SKM-1 (cell line): ENCODE results near the gene THEM4.
"Not testable (repeated sequence)": the region's sequence is repeated elsewhere in the genome, so short reads cannot be mapped to it uniquely, and the experiment has no call there.

ENCODE experiments used
- DNase-seq: peaks from one replicate; lab custom pipeline; 2025; ENCODE audit not compliant: unreplicated experiment; lab: John Stamatoyannopoulos, UW

Gene THEM4

DNA sequence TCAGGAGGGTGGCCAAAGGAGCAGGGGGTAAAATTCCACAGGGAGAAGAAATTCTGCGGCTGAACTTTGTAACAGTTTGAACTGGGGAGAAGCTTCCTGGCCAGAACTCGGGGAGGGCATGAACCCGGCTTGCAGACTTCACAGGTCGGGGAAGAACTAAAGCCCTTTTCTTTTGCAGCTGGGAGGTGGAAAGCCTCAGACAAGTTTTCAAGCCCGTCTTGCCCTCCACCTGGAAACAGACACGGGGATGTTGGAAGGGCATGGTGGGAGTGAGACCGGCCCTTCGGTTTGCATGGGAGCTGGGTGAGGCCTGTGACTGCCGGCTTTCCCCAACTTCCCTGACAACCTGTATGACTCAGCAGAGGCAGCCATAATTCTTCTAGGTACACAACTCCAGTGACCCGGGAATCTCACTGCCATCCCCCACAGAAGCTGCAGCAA is 11.3 kb downstream of the THEM4 start:
- DNase-seq: no peak

DNA sequence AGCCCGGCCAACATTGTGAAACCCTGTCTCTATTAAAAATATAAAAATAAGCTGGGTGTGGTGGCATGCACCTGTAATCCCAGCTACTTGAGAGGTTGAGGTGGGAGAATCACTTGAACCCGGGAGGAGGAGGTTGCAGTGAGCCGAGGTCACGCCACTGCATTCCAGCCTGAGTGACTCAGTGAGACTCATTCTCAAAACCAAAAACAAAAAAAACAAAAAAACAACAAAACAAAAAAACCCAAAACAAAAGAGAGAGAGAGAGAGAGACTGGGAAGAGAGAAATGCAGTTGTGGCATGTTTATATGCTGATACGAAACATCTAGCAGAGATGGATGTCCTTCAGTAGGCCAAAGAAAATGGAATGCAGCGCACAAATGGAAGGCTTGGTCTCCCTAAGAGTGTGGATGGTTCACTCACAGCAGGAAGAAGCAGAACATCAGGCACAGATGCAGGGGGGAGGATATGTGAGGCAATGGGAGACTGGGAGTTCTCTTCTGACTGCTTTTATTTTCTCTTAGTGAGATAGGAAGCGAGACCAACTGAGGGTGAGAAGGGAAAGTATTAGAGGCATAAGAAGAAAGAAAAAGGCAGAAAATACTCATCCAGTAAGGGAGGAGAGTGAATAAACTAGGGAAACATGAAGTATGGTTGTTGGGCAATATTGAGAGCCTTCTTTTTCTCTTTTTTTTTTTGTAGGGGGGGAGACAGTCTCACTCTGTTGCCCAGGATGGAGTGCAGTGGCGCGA is 16.0 kb downstream of the THEM4 start:
- DNase-seq: no peak

DNA sequence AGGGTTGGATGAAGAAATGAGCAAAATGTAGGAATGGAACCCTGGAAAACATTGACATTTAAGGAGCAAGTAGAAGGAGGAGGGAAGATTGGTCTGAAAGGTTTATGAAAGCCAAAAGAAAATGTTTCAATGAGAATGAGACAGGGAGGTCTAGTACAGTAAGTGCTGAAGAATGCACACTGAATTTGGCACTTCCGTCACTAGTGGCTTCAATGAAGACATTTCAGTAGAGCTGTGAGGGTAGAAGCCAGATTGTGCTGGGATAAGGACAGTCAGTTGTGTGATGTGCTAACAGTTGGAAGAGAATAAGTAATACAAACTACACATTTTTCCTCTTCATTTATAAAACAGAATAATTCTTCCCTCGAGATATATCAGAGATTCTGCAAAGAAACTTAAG is 17.1 kb downstream of the THEM4 start:
- no peak for DNase-seq

DNA sequence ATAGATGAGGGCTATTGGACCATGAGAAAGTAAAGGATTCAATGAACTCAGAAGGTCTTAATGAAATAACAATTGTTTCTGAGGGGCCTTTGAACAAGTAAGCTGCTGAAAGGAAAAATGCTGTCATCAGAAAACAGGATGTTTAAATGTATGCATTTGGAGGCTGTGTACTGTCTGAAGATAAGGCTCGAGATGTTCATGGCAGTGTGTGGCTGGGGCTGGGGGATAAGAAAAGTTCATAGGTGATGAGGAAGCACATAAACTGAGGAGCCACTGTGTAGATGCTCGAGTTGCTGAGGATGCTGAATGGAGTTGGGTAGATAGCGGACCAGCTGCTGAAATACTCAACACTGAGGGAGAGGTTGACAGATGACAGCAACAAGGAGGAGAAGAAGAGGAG is 17.8 kb downstream of the THEM4 start:
- DNase-seq: no peak

DNA sequence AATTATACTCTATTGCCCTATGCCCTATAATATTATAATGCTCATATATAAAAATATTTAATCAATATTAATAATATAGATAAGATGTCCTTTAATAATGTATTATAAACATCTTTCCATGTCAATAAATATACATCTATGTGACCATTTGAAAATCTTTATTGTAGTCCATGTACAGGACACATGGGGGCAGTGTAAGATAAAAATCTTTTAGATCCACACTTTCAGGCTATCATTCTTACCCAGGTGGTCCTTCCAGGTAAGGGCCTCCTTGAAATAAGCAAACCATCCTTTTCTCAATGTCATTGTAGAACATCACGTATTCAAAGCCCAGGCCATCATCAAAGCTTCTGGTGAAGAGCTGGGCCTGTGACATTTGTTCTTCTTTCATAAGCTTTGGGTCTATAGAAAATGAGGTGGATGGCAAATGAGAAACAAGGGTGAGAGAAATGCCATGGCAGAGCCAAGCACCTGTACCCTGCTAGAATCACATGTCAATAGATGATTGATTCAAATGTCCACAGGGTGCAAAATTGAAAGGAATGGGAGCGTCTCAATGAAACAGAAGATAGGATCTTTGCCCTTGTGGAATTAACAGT is 20.2 kb downstream of the THEM4 start:
- DNase-seq: no peak

DNA sequence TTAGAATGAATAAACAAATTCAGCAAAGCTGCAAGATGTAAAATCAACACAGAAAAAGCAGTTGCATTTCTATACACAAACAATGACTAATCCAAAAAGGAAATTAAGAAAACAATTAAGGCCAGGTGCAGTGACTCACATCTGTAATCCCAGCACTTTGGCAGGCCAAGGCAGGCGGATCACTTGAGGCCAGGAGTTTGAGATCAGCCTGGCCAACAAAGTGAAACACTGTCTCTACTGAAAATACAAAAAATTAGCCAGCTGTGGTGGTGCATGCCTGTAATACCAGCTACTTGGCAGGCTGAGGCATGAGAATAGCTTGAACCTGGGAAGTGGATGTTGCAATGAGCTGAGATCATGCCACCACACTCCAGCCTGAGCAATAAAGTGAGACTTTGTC is 22.3 kb downstream of the THEM4 start:
- DNase-seq: no peak

DNA sequence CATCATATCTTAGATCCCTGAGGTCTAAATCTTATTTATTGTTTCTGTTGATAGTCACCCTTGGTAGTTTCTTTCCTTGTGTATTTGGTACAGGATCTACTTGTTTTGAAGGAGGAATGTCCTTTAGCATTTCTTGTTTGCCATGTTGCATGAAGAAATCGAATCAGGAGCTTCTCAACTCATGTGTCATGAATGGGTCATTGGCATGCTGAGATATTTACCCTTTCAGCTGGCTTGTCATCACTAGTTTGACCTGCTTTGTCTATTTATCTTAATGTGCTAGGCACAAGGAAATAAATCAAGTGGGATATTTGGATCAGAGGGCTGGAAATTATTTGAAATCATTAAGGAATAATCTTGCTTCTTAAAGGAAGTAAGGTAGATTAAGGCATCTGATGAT is 23.8 kb downstream of the THEM4 start:
- no peak for DNase-seq

DNA sequence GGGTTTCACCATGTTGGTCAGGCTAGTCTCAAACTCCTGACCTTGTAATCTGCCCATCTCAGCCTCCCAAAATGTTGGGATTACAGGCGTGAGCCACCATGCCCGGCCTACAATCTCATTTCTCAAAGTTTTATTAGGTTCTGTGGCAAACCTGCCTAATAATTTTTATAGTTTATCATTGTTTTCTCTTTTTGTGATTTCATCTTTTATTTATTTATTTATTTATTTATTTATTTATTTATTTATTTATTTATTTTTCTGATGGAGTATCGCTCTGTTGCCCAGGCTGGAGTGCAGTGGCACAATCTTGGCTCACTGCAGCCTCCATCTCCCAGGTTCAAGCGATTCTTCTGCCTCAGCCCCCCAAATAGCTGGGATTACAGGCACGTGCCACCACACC is 24.4 kb downstream of the THEM4 start:
- DNase-seq: not testable (repeated sequence)

DNA sequence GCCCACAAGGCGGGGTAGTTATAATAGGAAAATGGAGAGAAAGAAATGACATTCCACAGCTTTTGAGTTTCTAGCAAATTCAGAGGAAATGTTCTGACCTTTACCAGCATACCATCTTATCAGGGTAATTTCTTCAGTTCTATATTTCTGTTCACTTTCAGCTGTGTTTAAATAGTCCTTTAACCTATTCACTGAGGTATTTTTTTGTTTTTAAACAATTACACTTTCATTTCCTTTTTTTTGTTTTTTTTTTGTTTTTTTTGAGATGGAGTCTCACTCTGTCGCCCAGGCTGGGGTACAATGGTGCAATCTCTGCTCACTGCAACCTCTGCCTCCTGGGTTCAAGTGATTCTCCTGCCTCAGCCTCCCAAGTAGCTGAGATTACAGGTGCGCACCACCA is 24.9 kb downstream of the THEM4 start:
- not testable (repeated sequence) for DNase-seq

DNA sequence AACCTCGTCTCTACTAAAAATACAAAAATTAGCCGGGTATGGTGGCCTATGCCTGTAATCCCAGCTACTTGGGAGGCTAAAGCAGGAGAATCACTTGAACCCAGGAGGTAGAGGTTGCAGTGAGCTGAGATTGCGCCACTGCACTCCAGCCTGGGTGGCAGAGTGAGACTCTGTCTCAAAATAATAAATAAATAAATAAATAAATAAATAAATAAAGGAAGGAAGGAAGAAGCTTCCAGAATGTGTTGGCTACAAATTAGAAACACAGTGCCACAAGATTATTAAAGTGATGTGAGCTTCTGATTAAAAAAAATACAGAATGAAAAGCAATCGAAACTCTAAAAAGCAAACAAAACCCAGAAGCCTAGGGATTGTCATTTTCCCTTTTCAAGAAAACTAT is 25.4 kb downstream of the THEM4 start:
- not testable (repeated sequence) for DNase-seq

DNA sequence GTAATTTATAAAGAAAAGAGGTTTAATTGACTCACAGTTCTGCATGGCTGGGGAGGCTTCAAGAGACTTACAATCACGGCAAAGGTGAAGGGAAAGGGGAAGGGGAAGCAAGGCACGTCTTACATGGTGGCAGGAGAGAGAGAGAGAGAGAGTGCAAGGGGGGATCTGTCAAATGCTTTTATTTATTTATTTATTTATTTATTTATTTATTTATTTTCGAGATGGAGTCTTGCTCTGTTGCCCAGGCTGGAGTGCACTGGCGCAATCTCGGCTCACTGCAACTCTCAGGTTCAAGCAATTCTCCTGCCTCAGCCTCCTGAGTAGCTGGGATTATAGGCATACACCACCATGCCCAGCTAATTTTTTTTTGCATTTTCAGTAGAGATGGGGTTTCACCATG is 26.4 kb downstream of the THEM4 start:
- not testable (repeated sequence) for DNase-seq

DNA sequence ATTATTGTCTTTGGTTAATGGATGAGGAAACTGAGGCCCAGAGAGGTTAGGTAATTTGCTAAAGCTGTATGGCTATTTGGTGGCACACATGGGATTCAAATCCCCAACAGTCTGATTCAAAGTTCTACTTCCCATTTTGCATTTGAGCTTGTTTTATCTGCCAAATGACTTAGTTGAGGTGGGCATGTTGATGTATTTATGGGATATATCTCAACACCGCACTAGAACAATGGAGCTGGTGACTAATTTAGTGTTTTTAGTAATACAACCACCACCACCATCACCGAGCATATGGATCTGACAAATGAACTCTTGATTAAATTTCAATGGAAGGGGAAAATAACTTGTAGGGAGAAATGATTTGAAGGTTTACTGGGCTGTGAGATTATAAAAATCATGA is 26.8 kb downstream of the THEM4 start:
- no peak for DNase-seq

DNA sequence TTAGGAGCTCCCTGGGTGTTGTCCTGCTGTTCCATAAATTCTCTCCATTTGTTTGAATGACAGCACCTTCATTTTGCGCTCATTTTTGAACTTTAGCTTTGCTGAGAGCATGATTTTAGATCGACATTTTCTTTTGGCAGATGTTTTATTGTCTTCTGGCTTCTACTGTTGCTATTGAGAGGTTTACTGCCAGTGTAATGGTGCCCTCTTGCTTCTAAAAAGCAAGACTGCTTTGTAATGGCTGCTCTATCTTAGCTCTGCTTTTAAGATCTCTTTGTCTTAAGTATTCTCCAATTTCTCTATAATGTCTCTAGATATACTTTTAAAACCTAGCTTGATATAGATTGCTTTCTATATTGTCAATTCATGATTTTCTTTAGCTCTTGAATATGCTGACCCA is 27.8 kb downstream of the THEM4 start:
- DNase-seq: no peak

DNA sequence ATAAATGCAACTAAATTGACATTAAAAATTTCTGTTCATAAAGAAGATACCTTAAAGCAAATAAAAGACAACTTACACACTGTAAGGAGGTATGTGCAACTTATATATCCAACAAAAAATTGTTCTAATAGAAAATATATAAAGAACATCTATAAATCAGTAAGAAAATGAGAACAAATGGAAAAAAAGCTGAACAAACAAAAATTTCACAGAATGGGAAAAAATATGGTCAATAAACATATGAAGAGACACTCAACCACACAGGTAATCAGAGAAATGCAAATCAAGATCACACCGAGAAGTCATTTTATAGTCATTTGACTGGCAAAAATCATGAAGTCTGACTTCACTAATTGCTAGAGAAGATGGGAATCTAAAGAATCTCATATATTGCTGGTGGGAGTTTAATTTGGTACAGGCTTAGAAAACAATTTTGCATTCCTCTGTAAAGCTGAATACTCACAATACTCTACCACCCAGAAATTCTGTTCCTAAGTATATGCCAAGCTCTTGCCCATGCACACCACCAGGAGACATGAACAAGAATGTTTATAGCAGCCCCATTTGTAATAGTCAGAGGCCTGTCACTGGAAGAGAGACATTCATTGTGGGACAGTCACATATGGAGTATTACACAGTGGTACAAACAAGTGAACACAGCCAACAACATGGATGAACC is 33.8 kb downstream of the THEM4 start:
- DNase-seq: no peak

DNA sequence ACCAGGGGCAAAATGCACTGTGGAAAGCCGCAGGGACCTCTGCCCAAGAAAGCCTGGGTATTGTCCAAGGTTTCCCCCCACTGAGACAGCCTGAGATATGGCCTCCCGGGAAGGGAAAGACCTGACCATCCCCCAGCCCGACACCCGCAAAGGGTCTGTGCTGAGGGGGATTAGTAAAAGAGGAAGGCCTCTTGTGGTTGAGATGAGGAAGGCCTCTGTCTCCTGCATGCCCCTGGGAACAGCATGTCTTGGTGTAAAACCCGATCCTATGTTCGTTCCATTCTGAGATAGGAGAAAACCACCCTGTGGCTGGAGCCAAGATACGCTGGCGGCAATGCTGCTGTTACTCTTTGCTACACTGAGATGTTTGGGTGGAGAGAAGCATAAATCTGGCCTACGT is 36.5 kb downstream of the THEM4 start:
- DNase-seq: not testable (repeated sequence)

DNA sequence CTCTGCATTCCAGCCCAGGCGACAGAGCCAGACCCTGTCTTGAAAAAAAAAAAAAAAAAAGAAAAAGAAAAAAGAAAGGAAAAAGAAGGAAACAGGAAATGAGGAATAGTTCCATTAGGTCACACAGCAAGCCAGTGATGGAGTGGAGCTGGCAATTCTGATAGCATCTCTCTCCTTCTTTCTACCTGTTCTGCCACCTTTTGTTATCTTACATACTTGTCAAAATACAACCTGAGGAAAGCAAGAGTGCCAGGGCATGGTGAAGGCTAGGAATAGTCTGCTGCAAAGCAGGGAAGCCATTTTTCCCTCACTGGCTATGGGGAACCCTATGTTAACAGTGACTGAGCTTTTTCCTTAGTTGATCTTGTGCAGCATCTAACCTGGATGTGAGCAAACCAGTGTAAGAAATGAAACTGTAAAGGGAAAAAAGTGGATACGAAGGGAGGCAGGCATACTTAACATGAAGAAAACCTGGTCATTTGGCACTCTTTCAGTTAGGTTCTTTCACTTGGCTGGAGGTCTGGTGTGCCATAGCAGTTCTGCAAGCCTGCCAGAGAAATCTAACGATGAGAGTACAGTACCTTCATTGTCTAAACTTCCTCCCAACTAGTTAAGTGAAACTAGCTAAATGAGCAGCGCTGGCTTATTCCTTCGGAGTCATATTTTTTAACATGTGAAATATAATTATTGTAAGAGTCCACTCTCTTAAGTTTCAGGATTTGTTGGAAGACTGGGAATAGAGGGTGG is 37.9 kb downstream of the THEM4 start:
- DNase-seq: no peak

DNA sequence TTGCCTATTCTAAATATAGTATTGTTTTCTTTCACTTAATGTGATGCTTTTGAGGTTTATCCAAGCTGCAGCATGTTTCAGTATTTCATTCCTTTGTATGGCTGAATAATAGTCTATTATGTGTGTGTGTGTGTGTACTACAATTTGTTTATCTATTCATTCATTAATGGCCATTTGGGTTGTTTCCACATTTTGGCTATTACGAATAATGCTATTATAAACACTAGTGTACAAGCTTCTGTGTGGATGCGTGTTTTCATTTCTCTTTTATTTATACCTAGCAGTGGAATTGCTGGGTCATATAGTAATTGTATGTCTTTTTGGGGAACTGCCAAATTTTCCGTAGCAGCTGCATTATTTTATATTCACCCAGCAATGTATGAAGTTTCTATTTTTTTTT is 40.8 kb downstream of the THEM4 start:
- DNase-seq: no peak

DNA sequence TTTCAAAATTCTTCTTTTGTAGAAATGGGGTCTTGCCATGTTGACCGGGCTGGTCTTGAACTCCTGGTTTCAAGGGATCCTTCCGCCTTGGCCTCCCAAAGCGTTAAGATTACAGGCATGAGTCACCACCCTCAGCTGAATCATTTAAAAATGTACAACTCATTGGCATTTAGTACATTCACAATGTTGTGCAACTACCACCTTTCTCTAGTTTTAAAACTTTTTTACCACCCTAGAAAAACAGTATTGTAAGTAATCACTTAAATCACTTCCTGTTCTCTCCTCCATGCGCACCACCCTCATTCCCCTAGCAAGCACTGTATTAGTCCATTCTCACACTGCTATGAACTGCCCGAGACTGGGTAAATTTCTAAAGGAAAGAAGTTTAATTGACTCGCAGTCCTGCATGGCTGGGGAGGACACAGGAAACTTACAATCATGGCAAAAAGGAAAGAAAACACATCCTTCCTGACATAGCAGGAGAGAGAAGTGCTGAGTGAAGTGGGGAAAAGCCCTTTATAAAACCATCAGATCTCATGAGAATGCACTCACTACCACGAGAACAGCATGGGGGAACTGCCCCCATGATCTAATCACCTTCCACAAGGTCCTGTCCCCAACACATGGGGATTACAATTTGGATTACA is 41.4 kb downstream of the THEM4 start:
- no peak for DNase-seq

DNA sequence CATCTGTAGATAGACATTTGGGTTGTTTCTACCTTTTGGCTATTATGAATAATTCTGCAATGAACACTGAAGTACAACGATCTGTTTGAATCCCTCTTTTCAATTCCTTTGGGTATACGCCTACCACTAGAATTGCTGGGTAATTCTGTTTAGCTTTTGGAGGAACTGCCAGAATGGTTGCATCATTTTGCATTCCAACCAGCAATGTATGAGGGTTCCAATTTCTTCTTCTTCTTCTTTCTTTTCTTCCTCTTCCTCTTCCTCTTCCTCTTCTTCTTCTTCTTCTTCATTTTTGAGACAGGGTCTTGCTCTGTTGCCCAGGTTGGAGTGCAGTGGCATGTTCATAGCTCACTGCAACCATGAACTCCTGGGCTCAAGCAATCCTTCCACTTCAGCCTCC is 42.0 kb downstream of the THEM4 start:
- peak; percentile 36 for DNase-seq

DNA sequence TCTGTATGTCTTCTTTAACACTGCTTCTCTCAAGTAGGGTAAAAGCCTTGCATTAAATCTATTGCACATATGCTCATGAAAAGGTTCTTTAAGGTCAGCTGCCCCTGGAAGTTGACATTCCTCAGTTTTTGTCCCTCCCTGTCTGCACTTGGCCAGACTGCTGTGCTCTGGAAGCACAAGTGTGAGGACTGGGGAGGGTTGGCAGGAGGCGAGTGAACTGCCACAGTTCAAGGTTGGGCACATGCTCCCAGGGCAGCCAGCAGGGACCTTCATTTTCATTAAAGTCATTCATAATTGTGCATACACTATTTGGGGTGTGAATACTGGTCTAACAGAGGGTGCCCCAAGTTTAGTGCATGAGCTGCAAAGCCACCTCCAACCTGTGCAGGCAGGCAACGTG is 44.9 kb downstream of the THEM4 start:
- no peak for DNase-seq

DNA sequence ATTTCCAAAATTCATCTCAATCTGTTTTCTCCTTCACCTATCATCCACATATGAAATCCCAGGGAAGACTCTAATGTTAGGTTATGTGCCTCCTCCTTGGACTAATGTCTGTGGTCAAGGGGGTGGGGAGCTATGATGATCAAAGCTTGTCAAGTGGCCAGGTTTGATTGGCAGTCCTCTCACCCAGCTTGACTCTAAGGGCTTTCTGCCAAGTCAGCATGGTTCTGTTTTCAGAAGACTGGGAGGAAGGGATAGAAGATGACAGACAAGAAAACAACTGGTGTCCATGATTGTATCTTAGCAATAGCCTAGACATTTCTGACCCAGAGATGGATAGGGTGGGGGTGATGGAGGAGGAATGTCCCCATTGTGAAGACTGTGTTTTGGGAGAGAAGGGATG is 46.7 kb downstream of the THEM4 start:
- no peak for DNase-seq
